ENCODE measurements around the gene TSHZ2. TPM values are rescaled to one million over a fixed set of nuclear protein-coding genes. Genes with fewer than 3 reads are reported as not detected.

The TSHZ2 gene
- total and polyA plus RNA-seq, 9 of the 15 experiments (the other 6 are each of a cell fraction or from before 2014, with no cell fraction given) = 0.03 to 0.20 (median 0.05) TPM; not detected in 4

- intact Hi-C loops (cut with micrococcal nuclease) = no loop called here
- H3K27me3 ChIP-seq (ENCODE audit: control insufficient read depth in 2 of 2, insufficient read depth in 2 of 2, low read length in 2 of 2) = peaks cover 5 to 9% of the 10 kb centered on the region in 2 experiments; a peak in 4 of 5 replicates
- no TSS peak for BruUV-seq (replicated peaks)
- H3K9me1 ChIP-seq (ENCODE audit: control insufficient read depth, insufficient read depth, low read length) = no peaks in the 10 kb centered on the region
- in situ Hi-C loops (cut with MboI) = no loop called here
- no peaks in the 10 kb centered on the region for H3K79me2 ChIP-seq (ENCODE audit: control insufficient read depth, insufficient read depth, low read length)
- no peak overlapping the region for H3K4me3 ChIP-seq
- no peak overlapping the region for H2AFZ ChIP-seq (ENCODE audit: low read depth, low read length)
- ATAC-seq (no peak), FAIRE-seq (no peak), DNase-seq (ENCODE audit: extremely low read depth in 1 of 4, low spot score in 3 of 4) (no peak)
- no peaks in the 10 kb centered on the region for H3K4me1 ChIP-seq (replicated peaks in 1 of 2; ENCODE audit: control insufficient read depth in 2 of 2, insufficient read depth in 2 of 2, low read length in 2 of 2)
- no peaks in the 10 kb centered on the region for H3K9me3 ChIP-seq (replicated peaks; ENCODE audit: control insufficient read depth, insufficient read depth, low read depth, low read length)
- H3K4me2 ChIP-seq (ENCODE audit: insufficient read depth, low read length) = no peak overlapping the region
- POLR2A ChIA-PET = interaction anchor here (0.6 kb wide), 1 partner anchor 1033 kb away, joined by 3 read pairs; no protein-coding TSS in a partner anchor
- CTCF ChIA-PET (ENCODE audit: low intra/inter-chr PET ratio) = no interaction called here
- WGBS (ENCODE audit: insufficient coverage, low coverage, missing lambda C conversion rate) = 3% methylated on average over 2 of the region's 2 CpGs
- H3K27ac ChIP-seq (ENCODE audit: extremely low read depth, low read depth, low read length) = no peak overlapping the region
- no peak overlapping the region for H3K9ac ChIP-seq (ENCODE audit: insufficient read depth in 1 of 2, low read depth in 2 of 2, low read length in 2 of 2)
- no peaks in the 10 kb centered on the region for H4K20me1 ChIP-seq (replicated peaks; ENCODE audit: control insufficient read depth, insufficient read depth, low read length)
- H3K36me3 ChIP-seq (ENCODE audit: control insufficient read depth, insufficient read depth, low read length) = no peaks in the 10 kb centered on the region
- TF ChIP-seq NFE2L1 (tag; IDR thresholded peaks at IDR 0.05; ENCODE audit: borderline replicate concordance, low read depth) = no peak
- TF ChIP-seq PREB (CRISPR knock-in tag; IDR thresholded peaks at IDR 0.05) = no peak
- TF ChIP-seq E2F4 (CRISPR knock-in tag; IDR thresholded peaks at IDR 0.05; ENCODE audit: low read depth) = no peak
- no peak for TF ChIP-seq MEF2A (IDR thresholded peaks at IDR 0.05; ENCODE audit: control insufficient read depth, low read depth, low read length)
- no peak for TF ChIP-seq ZNF217 (CRISPR knock-in tag; IDR thresholded peaks at IDR 0.05)
- TF ChIP-seq ZNF24 (IDR thresholded peaks at IDR 0.05) = no peak
- TF ChIP-seq DIDO1 (tag; IDR thresholded peaks at IDR 0.05; ENCODE audit: low read depth) = no peak
- TF ChIP-seq ZNF408 (CRISPR knock-in tag; IDR thresholded peaks at IDR 0.05; ENCODE audit: low read depth) = no peak
- no peak for TF ChIP-seq SIN3B (IDR thresholded peaks at IDR 0.05; ENCODE audit: low read depth)
- no peak for TF ChIP-seq LEF1 (IDR thresholded peaks at IDR 0.05)
- TF ChIP-seq CUX1 (CRISPR knock-in tag; IDR thresholded peaks at IDR 0.05) = no peak
- TF ChIP-seq SREBF2 (CRISPR knock-in tag; IDR thresholded peaks at IDR 0.05) = no peak
- TF ChIP-seq E4F1 (CRISPR knock-in tag; IDR thresholded peaks at IDR 0.05; ENCODE audit: borderline replicate concordance) = no peak
- no peak for TF ChIP-seq ZNF124 (CRISPR knock-in tag; IDR thresholded peaks at IDR 0.05)
Measured at GRCh38 chr20:53244711-53245110, 272.6 kb downstream of the TSHZ2 start.
